Parathyroid adenoma (tissue), 2 donors: ENCODE results near the gene USE1.

ENCODE experiments used
- H2AFZ ChIP-seq: fragments of 300-600 bp; sonication (generic); one replicate; pipeline ENCODE4 v1.7.0; 2017; ENCODE audit warnings: antibody characterized with exemption, mild to moderate bottlenecking
- H3K27ac ChIP-seq: fragments of 300-600 bp; sonication (generic); one replicate; pipeline ENCODE4 v1.7.0; 2017
- H3K27me3 ChIP-seq: fragments of 300-600 bp; sonication (generic); one replicate; pipeline ENCODE4 v1.7.0; 2017; ENCODE audit warnings: low read length; ENCODE audit not compliant: control insufficient read depth, insufficient read depth
- H3K36me3 ChIP-seq: fragments of 300-600 bp; sonication (generic); one replicate; pipeline ENCODE4 v1.7.0; 2017; ENCODE audit warnings: low read length; ENCODE audit not compliant: control insufficient read depth, insufficient read depth
- H3K4me1 ChIP-seq: fragments of 300-600 bp; sonication (generic); one replicate; pipeline ENCODE4 v1.7.0; 2017; ENCODE audit warnings: control low read depth
- H3K4me2 ChIP-seq: fragments of 300-600 bp; sonication (generic); one replicate; pipeline ENCODE4 v1.7.0; 2017; ENCODE audit warnings: low read length
- H3K4me3 ChIP-seq: fragments of 300-600 bp; sonication (generic); one replicate; pipeline ENCODE4 v1.7.0; 2017; ENCODE audit warnings: low read depth, low read length
- H3K79me2 ChIP-seq: fragments of 300-600 bp; sonication (generic); one replicate; pipeline ENCODE4 v1.7.0; 2017; ENCODE audit warnings: control low read depth
- H3K9ac ChIP-seq: fragments of 300-600 bp; sonication (generic); one replicate; pipeline ENCODE4 v1.7.0; 2017; ENCODE audit warnings: mild to moderate bottlenecking
- H3K9me3 ChIP-seq: fragments of 300-600 bp; sonication (generic); one replicate; pipeline ENCODE4 v1.7.0; 2017; ENCODE audit warnings: low read length; ENCODE audit not compliant: control insufficient read depth
- TF ChIP-seq, protein P1 (sequence below): fragments of 300-600 bp; sonication (generic); IDR thresholded peaks from one replicate; pipeline ENCODE4 v1.7.0; 2017; ENCODE audit warnings: antibody characterized with exemption, mild to moderate bottlenecking
- donor health status: primary hyperparathyroidism.

USE1 gene

DNA sequence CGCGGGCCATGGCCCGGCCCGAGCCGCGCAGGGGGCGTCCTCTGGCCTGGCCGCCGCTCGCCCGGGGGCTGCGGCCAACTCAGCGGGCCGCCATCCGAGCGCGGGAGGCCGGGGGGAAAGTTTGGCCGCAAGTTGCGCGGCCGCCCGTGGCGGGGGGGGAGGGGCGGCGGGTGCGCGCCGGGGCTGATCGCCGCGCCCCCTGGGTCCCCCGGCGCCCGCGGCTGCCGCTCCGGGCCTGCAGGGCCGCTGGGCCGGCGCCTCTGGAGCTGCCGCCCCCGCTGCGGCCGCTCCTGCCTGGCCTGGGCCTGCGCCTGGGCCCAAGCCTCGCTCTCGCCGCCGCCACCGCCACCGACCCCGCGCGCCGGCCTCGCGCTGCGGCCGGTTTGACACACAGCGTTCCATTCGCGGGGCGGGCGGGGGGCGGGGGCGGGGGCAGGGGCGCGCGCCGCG lies 30.4 kb downstream of the USE1 start, which contains the start of gene NR2F6:
Gene NR2F6, minus strand, starts transcription at position 385 of the 450 bp plus-strand sequence. CDS start 699 bp downstream, outside the sequence.
- H3K4me1 ChIP-seq, result peaks cover 20% of the 10 kb centered on the region
- no peaks in the 10 kb centered on the region for H3K9me3 ChIP-seq
- TF ChIP-seq, protein P1, sequence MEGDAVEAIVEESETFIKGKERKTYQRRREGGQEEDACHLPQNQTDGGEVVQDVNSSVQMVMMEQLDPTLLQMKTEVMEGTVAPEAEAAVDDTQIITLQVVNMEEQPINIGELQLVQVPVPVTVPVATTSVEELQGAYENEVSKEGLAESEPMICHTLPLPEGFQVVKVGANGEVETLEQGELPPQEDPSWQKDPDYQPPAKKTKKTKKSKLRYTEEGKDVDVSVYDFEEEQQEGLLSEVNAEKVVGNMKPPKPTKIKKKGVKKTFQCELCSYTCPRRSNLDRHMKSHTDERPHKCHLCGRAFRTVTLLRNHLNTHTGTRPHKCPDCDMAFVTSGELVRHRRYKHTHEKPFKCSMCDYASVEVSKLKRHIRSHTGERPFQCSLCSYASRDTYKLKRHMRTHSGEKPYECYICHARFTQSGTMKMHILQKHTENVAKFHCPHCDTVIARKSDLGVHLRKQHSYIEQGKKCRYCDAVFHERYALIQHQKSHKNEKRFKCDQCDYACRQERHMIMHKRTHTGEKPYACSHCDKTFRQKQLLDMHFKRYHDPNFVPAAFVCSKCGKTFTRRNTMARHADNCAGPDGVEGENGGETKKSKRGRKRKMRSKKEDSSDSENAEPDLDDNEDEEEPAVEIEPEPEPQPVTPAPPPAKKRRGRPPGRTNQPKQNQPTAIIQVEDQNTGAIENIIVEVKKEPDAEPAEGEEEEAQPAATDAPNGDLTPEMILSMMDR, result no peak

DNA sequence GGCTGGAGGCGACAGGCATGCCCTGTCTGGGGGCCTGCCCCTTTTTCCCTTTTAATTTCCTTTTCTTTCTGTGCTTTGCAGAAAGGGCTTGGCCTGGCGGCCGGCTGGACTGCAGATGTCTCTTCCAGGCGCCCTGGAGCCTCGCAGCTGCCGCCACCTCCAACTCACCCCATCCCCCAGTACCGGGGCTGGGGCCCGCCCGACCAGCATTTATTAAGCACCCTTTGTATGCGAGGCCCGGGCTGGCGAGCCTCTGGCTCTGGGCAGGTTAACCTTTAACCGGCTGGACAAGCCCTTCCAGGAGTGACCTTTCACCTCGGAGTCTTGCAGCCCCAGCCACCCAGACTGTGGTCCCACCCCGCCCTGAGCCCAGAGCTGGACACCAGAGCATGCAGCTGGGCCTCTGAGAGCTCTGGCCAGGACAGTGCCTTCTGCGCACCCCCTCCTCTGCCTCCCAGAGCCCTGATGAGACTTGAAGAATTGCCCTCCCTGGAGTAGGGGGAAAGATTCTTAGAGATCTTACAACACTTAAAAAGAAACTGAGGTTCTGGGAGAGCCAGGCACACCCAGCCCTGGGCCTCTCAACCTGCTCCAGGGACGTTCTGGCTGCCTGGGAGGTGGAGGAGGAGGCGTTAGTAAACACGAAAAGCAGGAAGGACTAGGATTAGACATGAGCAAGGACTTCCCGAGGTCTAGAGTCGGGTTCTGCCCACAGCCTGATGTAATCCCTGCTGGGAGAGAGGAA lies 31.7 kb downstream of the USE1 start:
- Histone ChIP-seq H2AFZ (peak overlapping the region; percentile 94), H3K27me3 (no peaks in the 10 kb centered on the region), H3K9ac (no peak overlapping the region), H3K27ac (peak overlapping the region; percentile 75), H3K4me2 (peak overlapping the region; percentile 97), H3K4me1 (peaks cover 20% of the 10 kb centered on the region), H3K4me3 (peak overlapping the region; percentile 74), H3K9me3 (no peaks in the 10 kb centered on the region), H3K79me2 (peaks cover 15% of the 10 kb centered on the region), H3K36me3 (no peaks in the 10 kb centered on the region)
- TF ChIP-seq, protein P1, result no peak

More for the DNA sequence above, 30.4 kb downstream of the USE1 start, which contains the start of gene NR2F6:
- H3K27me3 ChIP-seq, result no peaks in the 10 kb centered on the region
- peak within 1 kb of the TSS; percentile 90 for H3K4me3 ChIP-seq
- H2AFZ ChIP-seq, result peak within 1 kb of the TSS; percentile 94
- peak within 1 kb of the TSS; percentile 93 for H3K9ac ChIP-seq
- H3K27ac ChIP-seq, result peak within 1 kb of the TSS; percentile 87
- peaks cover 15% of the 10 kb centered on the region for H3K79me2 ChIP-seq
- H3K4me2 ChIP-seq, result peak within 1 kb of the TSS; percentile 97
- no peaks in the 10 kb centered on the region for H3K36me3 ChIP-seq

DNA sequence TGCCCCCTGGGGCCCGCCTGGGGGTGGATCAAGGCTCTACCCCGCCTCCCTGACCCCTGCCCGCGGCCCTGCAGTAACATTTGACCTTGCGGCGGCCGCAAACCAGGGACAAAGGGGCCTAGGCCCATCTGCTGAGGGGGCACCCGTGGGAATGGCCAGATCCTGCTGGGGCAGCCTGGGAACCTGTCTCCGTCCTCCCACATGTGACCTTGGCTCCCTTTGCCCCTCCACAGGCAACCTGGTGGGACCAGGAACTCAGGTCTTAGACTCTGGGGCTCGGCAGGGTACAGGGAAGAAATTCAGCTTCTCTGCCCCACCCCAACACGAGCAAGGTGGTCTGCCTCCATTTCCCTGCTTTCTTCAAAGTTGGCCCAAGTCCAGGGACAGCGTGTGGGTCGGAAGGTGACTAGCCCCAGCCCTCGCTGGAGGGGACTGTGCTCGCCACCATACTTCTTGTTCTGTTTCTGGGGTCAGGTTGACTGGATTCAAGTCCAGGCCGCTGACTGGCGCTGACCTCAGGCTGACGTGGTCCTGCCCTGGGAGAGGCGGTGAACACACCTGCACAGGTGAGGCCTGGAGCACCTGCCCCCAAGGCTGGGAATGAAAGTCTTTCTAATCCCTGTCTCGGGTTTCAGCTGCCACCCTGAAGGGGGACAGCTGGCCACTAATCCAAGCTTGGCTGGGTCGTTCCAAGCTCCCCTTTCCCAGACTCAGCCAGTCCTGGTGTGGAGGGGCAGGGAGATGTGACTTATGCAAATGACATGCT lies 33.0 kb downstream of the USE1 start:
- Histone ChIP-seq H2AFZ (no peak overlapping the region), H3K4me1 (peaks cover 15% of the 10 kb centered on the region), H3K4me3 (no peak overlapping the region), H3K9ac (no peak overlapping the region), H3K36me3 (no peaks in the 10 kb centered on the region), H3K79me2 (peaks cover 9% of the 10 kb centered on the region), H3K9me3 (no peaks in the 10 kb centered on the region), H3K4me2 (no peak overlapping the region), H3K27me3 (no peaks in the 10 kb centered on the region), H3K27ac (no peak overlapping the region)
- TF ChIP-seq, protein P1, result no peak

DNA sequence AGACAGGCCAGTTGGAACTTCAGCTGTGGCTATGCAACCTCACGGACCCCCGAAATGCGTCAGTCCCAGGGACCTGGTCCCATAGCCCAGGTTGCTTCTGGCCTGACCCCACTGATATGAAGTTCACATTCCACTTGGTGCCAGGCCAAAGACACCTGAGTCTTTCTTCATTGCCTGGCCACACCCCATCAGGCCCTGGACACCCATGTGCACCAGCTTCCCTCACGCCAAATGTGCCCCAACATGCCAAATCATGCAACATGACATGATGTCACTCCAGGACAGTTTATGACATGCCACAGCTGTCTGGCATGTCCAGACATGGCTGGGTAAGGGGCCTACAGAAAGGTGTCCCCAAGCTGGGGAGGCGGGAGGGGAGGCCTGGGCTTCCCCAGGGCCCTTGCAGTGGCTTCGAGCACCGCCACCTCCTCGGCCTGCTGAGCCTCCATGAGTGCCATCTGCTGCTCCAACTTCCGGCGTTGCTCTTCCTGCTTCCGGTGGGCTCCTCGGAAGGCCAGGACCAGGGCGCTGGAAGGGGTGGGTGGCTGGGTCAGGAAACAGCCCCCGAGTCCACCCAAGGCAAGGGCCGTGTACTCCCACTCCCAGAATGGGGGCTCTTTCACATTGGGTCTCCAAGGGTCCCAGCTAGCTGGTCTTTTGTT lies 34.9 kb downstream of the USE1 start:
- no peak overlapping the region for H3K9ac ChIP-seq
- no peak overlapping the region for H3K4me2 ChIP-seq
- no peaks in the 10 kb centered on the region for H3K79me2 ChIP-seq
- no peak overlapping the region for H3K27ac ChIP-seq
- no peaks in the 10 kb centered on the region for H3K36me3 ChIP-seq
- peaks cover 14% of the 10 kb centered on the region for H3K4me1 ChIP-seq
- TF ChIP-seq, protein P1, result no peak
- no peak overlapping the region for H3K4me3 ChIP-seq
- no peaks in the 10 kb centered on the region for H3K9me3 ChIP-seq
- no peaks in the 10 kb centered on the region for H3K27me3 ChIP-seq
- H2AFZ ChIP-seq, result no peak overlapping the region
